Measurements from ENCODE around the gene ANGPTL4.

GRCh38 chr19:8397746-8398310 lies 33.9 kb downstream of the ANGPTL4 start:
- TF ChIP-seq CTCF (IDR thresholded peaks at IDR 0.05; ENCODE audit: insufficient read depth, low read length, poor library complexity, severe bottlenecking): no peak
- no peak for TF ChIP-seq EZH2phosphoT487 (conservative IDR thresholded peaks at IDR 0.05; ENCODE audit: low read length)
